ENCODE data around the gene MAOA.

DNA sequence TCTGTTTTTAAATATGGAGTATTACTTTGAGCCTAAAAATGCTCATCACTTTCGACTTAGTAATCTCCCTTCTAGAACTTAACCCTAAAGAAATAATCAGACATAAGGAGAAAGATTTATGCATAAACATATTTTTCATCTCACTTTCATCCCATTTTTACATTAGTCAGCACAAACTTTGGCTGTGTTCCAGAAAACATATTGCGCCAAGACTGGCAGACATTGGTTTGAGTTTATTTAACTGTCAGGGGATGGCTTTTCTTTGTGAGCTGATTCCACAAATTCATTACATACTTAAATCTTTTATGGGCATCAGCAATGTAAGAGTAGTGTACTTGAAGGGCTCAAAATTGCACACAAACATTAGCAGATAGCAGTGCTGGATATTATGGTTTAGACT, 23.7 kb downstream of the MAOA start:
- TF ChIP-seq, protein P1, sequence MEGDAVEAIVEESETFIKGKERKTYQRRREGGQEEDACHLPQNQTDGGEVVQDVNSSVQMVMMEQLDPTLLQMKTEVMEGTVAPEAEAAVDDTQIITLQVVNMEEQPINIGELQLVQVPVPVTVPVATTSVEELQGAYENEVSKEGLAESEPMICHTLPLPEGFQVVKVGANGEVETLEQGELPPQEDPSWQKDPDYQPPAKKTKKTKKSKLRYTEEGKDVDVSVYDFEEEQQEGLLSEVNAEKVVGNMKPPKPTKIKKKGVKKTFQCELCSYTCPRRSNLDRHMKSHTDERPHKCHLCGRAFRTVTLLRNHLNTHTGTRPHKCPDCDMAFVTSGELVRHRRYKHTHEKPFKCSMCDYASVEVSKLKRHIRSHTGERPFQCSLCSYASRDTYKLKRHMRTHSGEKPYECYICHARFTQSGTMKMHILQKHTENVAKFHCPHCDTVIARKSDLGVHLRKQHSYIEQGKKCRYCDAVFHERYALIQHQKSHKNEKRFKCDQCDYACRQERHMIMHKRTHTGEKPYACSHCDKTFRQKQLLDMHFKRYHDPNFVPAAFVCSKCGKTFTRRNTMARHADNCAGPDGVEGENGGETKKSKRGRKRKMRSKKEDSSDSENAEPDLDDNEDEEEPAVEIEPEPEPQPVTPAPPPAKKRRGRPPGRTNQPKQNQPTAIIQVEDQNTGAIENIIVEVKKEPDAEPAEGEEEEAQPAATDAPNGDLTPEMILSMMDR (IDR thresholded peaks at IDR 0.05 in 8 of 11, conservative IDR thresholded peaks at IDR 0.05 in 3 of 11): no peak
- TF ChIP-seq POLR2A (IDR thresholded peaks at IDR 0.05) (no peak), POLR2AphosphoS5 (IDR thresholded peaks at IDR 0.05) (no peak)
